Metanephros (tissue), 2 donors: ENCODE results near the gene PIGQ. TPM values are rescaled to one million over a fixed set of nuclear protein-coding genes. Genes with fewer than 3 reads are reported as not detected.

Experiments used
- small RNA-seq: library from RNA; depleted of rRNA; stranded (forward); fragments of <200 nt; gene quantifications from one replicate; pipeline ENCODE3, GENCODE V24; 2014; ENCODE audit warnings: low replicate concordance
- total RNA-seq: library from RNA; depleted of rRNA; stranded (reverse); fragments of >200 nt; gene quantifications from one replicate; pipeline ENCODE4 v1.2.3, GENCODE V29; 2014

The PIGQ gene
- total RNA-seq = 76.1 TPM

GRCh38 chr16:569445-570254, at the start of gene PIGQ:
Gene PIGQ (plus strand): TSS chr16:569968. CDS start chr16:574075, 4,107 bp downstream.

GRCh38 chr16:527015-527903, 42.5 kb upstream of the PIGQ start, which contains the start of gene CAPN15:
Gene CAPN15 (plus strand): TSS chr16:527712. CDS start chr16:546839, 19,127 bp downstream.

GRCh38 chr16:560204-560700, 9.5 kb upstream of the PIGQ start, which contains the start of gene PRR35:
Gene PRR35 (plus strand): TSS chr16:560394. CDS start chr16:563295, 2,901 bp downstream.

GRCh38 chr16:566475-567372, 3.0 kb upstream of the PIGQ start, which contains the start of gene NHLRC4:
Gene NHLRC4 (plus strand): TSS chr16:567005. CDS start chr16:568048, 1,043 bp downstream.

GRCh38 chr16:589658-590187, 20.0 kb downstream of the PIGQ start, which contains the start of gene RAB40C:
Gene RAB40C (plus strand): TSS chr16:590066. CDS start chr16:590292, 226 bp downstream.

GRCh38 chr16:630815-631405, 61.1 kb downstream of the PIGQ start, which contains the start of gene WFIKKN1:
Gene WFIKKN1 (plus strand): TSS chr16:630985. CDS start chr16:631254, 269 bp downstream.

Small RNA genes lying within 50 kb of the gene (small RNA-seq; reads per million reads assigned to genes)
- gene MIR3176 (0.32 reads per million, percentile 37 among the genes with 10 or more reads in this experiment), gene MIR5587 (not detected), gene Z98883.1 (not detected)

Other genes with a start within 250 kb of the PIGQ start
- 14.8 TPM for gene AXIN1, start 217.2 kb upstream of the PIGQ start, total RNA-seq
- 45.5 TPM for gene MRPL28, start 199.4 kb upstream of the PIGQ start, total RNA-seq
- gene PGAP6, start 188.0 kb upstream of the PIGQ start, total RNA-seq = 54.2 TPM
- gene NME4, start 172.8 kb upstream of the PIGQ start, total RNA-seq = 40.1 TPM
- 22.0 TPM for gene DECR2, start 168.1 kb upstream of the PIGQ start, total RNA-seq
- gene RAB11FIP3, start 144.3 kb upstream of the PIGQ start, total RNA-seq = 108 TPM
- 37.6 TPM for gene CAPN15, start 42.3 kb upstream of the PIGQ start, total RNA-seq
- gene PRR35, start 9.6 kb upstream of the PIGQ start, total RNA-seq = 9.4 TPM
- gene NHLRC4, start 3.0 kb upstream of the PIGQ start, total RNA-seq = 18.0 TPM
- 24.2 TPM for gene RAB40C, start 20.1 kb downstream of the PIGQ start, total RNA-seq
- 1.8 TPM for gene WFIKKN1, start 61.0 kb downstream of the PIGQ start, total RNA-seq
- 91.8 TPM for gene METTL26, start 66.3 kb downstream of the PIGQ start, total RNA-seq
- 23.1 TPM for gene MCRIP2, start 71.9 kb downstream of the PIGQ start, total RNA-seq
- 48.3 TPM for gene WDR90, start 79.4 kb downstream of the PIGQ start, total RNA-seq
- 84.5 TPM for gene RHOT2, start 98.2 kb downstream of the PIGQ start, total RNA-seq
- gene RHBDL1, start 105.7 kb downstream of the PIGQ start, total RNA-seq = 2.6 TPM
- gene STUB1, start 110.4 kb downstream of the PIGQ start, total RNA-seq = 71.7 TPM
- gene JMJD8, start 114.4 kb downstream of the PIGQ start, total RNA-seq = 50.0 TPM
- gene WDR24, start 120.4 kb downstream of the PIGQ start, total RNA-seq = 13.3 TPM
- 0.93 TPM for gene FBXL16, start 135.8 kb downstream of the PIGQ start, total RNA-seq
- 21.3 TPM for gene METRN, start 145.2 kb downstream of the PIGQ start, total RNA-seq
- 19.9 TPM for gene ANTKMT, start 151.2 kb downstream of the PIGQ start, total RNA-seq
- 0.93 TPM for gene CCDC78, start 156.5 kb downstream of the PIGQ start, total RNA-seq
- 4.5 TPM for gene HAGHL, start 157.1 kb downstream of the PIGQ start, total RNA-seq
- gene CIAO3, start 171.0 kb downstream of the PIGQ start, total RNA-seq = 47.6 TPM
- gene MSLN, start 190.8 kb downstream of the PIGQ start, total RNA-seq = 11.8 TPM
- gene RPUSD1, start 218.4 kb downstream of the PIGQ start, total RNA-seq = 17.9 TPM
- gene CHTF18, start 218.7 kb downstream of the PIGQ start, total RNA-seq = 25.5 TPM
- not detected for gene GNG13, start 230.8 kb downstream of the PIGQ start, total RNA-seq